Measurements from ENCODE around the gene CTNNA1.

DNA sequence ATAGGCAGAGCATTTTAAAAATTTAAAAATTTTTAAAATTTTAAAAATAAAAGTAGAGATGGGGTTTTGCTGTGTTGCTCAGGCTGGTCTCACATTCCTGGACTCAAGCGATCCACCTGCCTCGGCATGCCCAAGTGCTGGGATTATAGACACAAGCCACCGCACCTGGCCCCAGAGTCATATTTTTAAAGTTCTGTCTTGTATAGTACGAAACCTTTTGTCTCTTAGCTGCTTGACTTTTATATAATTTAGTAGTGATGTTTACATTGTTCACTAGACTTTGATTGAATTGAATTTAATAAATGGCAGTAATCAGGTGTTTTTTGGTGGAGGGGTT lies 90.9 kb downstream of the CTNNA1 start:
- TF ChIP-seq, protein P1, sequence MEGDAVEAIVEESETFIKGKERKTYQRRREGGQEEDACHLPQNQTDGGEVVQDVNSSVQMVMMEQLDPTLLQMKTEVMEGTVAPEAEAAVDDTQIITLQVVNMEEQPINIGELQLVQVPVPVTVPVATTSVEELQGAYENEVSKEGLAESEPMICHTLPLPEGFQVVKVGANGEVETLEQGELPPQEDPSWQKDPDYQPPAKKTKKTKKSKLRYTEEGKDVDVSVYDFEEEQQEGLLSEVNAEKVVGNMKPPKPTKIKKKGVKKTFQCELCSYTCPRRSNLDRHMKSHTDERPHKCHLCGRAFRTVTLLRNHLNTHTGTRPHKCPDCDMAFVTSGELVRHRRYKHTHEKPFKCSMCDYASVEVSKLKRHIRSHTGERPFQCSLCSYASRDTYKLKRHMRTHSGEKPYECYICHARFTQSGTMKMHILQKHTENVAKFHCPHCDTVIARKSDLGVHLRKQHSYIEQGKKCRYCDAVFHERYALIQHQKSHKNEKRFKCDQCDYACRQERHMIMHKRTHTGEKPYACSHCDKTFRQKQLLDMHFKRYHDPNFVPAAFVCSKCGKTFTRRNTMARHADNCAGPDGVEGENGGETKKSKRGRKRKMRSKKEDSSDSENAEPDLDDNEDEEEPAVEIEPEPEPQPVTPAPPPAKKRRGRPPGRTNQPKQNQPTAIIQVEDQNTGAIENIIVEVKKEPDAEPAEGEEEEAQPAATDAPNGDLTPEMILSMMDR (optimal IDR thresholded peaks at IDR 0.05 in 1 of 3, IDR thresholded peaks at IDR 0.05 in 1 of 3, conservative IDR thresholded peaks at IDR 0.05 in 1 of 3; ENCODE audit: extremely low read depth in 1 of 3, insufficient read depth in 2 of 3, low read length in 3 of 3) = no peak
- no peak for TF ChIP-seq EZH2 (IDR thresholded peaks at IDR 0.05; ENCODE audit: low read length)

All from keratinocyte (primary cell).